HCT116 (cell line): ENCODE data around the gene EPS8L2.

Experiments used
- CEBPB ChIP-seq: IDR thresholded peaks from 2 replicates; pipeline ENCODE4 v1.6.1; 2012; ENCODE audit warnings: low read depth
- CTCF ChIP-seq, 3 experiments: fragments of 200-600 bp in 1 of 3; sonication (generic) in 1 of 3; IDR thresholded peaks in 2 of 3; conservative IDR thresholded peaks in 1 of 3; 2 replicates each; pipeline ENCODE4 v1.5.1; 2012 to 2017; ENCODE audit warnings: low read depth in 2 of 3, low read length in 2 of 3, antibody characterized with exemption in 1 of 3, borderline replicate concordance in 1 of 3, control low read depth in 1 of 3, mild to moderate bottlenecking in 1 of 3, mixed read lengths in 1 of 3, mixed run types in 1 of 3, moderate library complexity in 1 of 3; ENCODE audit not compliant: insufficient read depth in 1 of 3
- JUND ChIP-seq: IDR thresholded peaks from 2 replicates; pipeline ENCODE4 v1.6.1; 2012
- MAX ChIP-seq: IDR thresholded peaks from 2 replicates; pipeline ENCODE4 v1.6.1; 2012
- POLR2AphosphoS5 ChIP-seq: IDR thresholded peaks from 2 replicates; pipeline ENCODE4 v1.6.1; 2011; ENCODE audit warnings: mild to moderate bottlenecking, low read depth, low read length, moderate library complexity
- ZNF274 ChIP-seq: fragments of 200-500 bp; sonication (Bioruptor generic); IDR thresholded peaks from 2 replicates; pipeline ENCODE4 v1.6.1; 2014; ENCODE audit warnings: mild to moderate bottlenecking, low read depth, low read length, inconsistent platforms

- no peak for TF ChIP-seq ZNF274
- TF ChIP-seq MAX = no peak
- no peak for TF ChIP-seq CTCF (IDR thresholded peaks at IDR 0.05 in 2 of 3, conservative IDR thresholded peaks at IDR 0.05 in 1 of 3; ENCODE audit: borderline replicate concordance in 1 of 3, insufficient read depth in 1 of 3, low read depth in 2 of 3, low read length in 2 of 3)
- TF ChIP-seq POLR2AphosphoS5 = no peak
- no peak for TF ChIP-seq CEBPB
- no peak for TF ChIP-seq JUND
These were observed 27.7 kb upstream of the EPS8L2 start for GRCh38 chr11:678297-678696.
